IPS DF 6.9 (cell line): ENCODE results near the gene GRAMD4.

Experiments
- DNase-seq: peaks from one replicate; pipeline ENCODE4 v3.0.0-alpha.2; 2013; ENCODE audit warnings: low read depth, low spot score
- H3K27ac ChIP-seq: one replicate; pipeline ENCODE4 v1.5.1; 2013; ENCODE audit warnings: low read length, control low read depth
- H3K27me3 ChIP-seq: 2 replicates; pipeline ENCODE4 v1.6.1; 2013; ENCODE audit warnings: mild to moderate bottlenecking, low read length; ENCODE audit not compliant: control insufficient read depth, insufficient read depth
- H3K36me3 ChIP-seq: 2 replicates; pipeline ENCODE4 v1.6.1; 2013; ENCODE audit warnings: low read length; ENCODE audit not compliant: control insufficient read depth, insufficient read depth
- H3K4me1 ChIP-seq: 2 replicates; pipeline ENCODE4 v1.6.1; 2013; ENCODE audit warnings: low read length; ENCODE audit not compliant: control insufficient read depth, insufficient read depth
- H3K4me3 ChIP-seq: 2 replicates; pipeline ENCODE4 v1.5.1; 2013; ENCODE audit warnings: mild to moderate bottlenecking, low read length
- H3K9me3 ChIP-seq: 2 replicates; pipeline ENCODE4 v1.6.1; 2013; ENCODE audit warnings: low read length, inconsistent platforms; ENCODE audit not compliant: control insufficient read depth, insufficient read depth
- WGBS: extraction: QIAGEN DNeasy Blood & Tissue Kit; methylation state at CpG from one replicate; pipeline ENCODE4 v1.1.7; 2013; ENCODE audit warnings: mixed read lengths, missing lambda C conversion rate; ENCODE audit not compliant: insufficient read length, insufficient coverage; 5-methylcytosine and 5-hydroxymethylcytosine counted together

GRAMD4 gene

GRCh38 chr22:46650078-46650810 is 30.1 kb downstream of the GRAMD4 start:
- Histone ChIP-seq H3K4me1 (no peaks in the 10 kb centered on the region; the same call in 1 of the 2 replicates), H3K9me3 (no peaks in the 10 kb centered on the region), H3K36me3 (no peaks in the 10 kb centered on the region), H3K27ac (no peak overlapping the region), H3K27me3 (no peaks in the 10 kb centered on the region), H3K4me3 (no peak overlapping the region)
- no peak for DNase-seq
- WGBS, result no CpG with 5 or more reads among the region's 25 CpGs

DNA sequence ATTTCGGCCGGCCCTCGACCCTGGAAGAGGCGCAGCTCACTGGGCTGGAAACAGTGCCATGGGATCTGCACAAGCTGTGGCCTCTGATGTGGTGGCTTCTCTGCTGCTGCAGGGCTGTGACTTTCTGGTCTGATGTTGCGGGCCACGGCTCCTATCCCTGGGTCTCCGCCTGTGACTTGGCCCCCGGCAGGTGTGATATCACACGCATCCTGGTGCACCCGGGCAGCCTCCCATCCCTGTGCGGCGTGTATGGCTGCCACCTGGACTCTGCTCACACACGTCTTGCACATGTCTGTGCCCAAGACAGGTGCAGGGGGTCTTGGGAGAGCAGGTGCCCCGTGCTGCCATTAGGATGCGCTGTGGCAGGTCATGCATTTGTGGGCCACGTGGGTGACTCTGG is 31.1 kb downstream of the GRAMD4 start:
- WGBS, result no CpG with 5 or more reads among the region's 16 CpGs

GRCh38 chr22:46652081-46652846 is 32.1 kb downstream of the GRAMD4 start:
- no peak overlapping the region for H3K4me3 ChIP-seq
- no peak overlapping the region for H3K27ac ChIP-seq
- WGBS, result no CpG with 5 or more reads among the region's 22 CpGs
- H3K36me3 ChIP-seq, result no peaks in the 10 kb centered on the region
- no peaks in the 10 kb centered on the region for H3K27me3 ChIP-seq
- DNase-seq, result no peak
- no peaks in the 10 kb centered on the region; the same call in 1 of the 2 replicates for H3K4me1 ChIP-seq
- no peaks in the 10 kb centered on the region for H3K9me3 ChIP-seq

More for the DNA sequence above, 31.1 kb downstream of the GRAMD4 start:
- DNase-seq, result no peak
- H3K4me3 ChIP-seq, result no peak overlapping the region
- H3K27me3 ChIP-seq, result no peaks in the 10 kb centered on the region
- no peaks in the 10 kb centered on the region for H3K36me3 ChIP-seq
- H3K27ac ChIP-seq, result no peak overlapping the region
- no peaks in the 10 kb centered on the region for H3K9me3 ChIP-seq
- no peaks in the 10 kb centered on the region; the same call in 1 of the 2 replicates for H3K4me1 ChIP-seq

DNA sequence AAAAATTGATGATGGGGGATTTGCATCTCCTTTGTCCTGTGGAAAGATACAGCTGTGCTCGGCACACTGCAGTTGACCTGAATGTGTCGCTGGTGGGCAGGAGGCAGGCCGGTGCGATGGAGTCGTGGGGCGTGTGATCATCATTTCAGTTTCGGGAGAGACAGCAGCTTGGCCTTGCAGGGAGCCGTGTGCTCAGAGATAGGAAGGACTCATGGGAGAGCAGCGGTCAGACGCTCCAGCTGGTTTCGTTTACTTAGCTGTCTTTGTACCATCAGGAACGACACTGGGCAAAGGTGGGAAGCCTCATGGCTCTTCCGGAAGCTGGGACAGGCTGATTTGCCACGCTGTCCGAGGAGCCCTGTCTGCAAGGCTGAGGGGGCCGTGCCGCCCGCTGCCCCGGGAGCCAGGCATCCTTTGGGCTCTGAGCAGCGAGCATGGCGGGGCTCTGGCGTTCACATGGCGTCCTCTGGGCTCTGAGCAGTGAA is 32.7 kb downstream of the GRAMD4 start:
- no peak overlapping the region for H3K27ac ChIP-seq
- H3K9me3 ChIP-seq, result no peaks in the 10 kb centered on the region
- no peak for DNase-seq
- no peaks in the 10 kb centered on the region; the same call in 1 of the 2 replicates for H3K4me1 ChIP-seq
- H3K27me3 ChIP-seq, result no peaks in the 10 kb centered on the region
- no CpG with 5 or more reads among the region's 23 CpGs for WGBS
- H3K36me3 ChIP-seq, result no peaks in the 10 kb centered on the region
- no peak overlapping the region for H3K4me3 ChIP-seq

DNA sequence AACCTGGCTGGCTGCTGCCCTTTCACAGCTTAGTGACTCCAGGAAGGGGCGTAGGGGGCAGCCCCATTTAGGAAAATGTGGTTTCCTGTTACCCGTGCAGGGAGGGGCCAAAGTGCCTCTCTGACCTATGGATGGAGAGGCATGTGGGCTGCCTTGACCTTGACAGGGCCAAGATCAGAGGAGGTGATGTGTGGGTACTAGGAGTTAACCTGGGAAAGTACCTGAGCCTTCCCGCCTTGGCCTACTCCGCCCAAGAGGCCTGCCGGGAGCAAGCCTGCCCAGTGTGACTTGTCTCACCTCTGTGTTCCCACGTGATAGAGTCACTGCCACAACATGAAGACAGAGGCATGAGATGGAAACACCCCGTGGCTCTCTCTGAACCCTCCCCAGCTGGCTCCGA is 33.4 kb downstream of the GRAMD4 start:
- Histone ChIP-seq H3K9me3 (no peaks in the 10 kb centered on the region), H3K4me3 (no peak overlapping the region), H3K4me1 (no peaks in the 10 kb centered on the region; the same call in 1 of the 2 replicates), H3K27ac (no peak overlapping the region), H3K36me3 (no peaks in the 10 kb centered on the region), H3K27me3 (no peaks in the 10 kb centered on the region)
- no peak for DNase-seq
- WGBS, result no CpG with 5 or more reads among the region's 8 CpGs

- H3K27me3 ChIP-seq, result no peaks in the 10 kb centered on the region
- H3K9me3 ChIP-seq, result no peaks in the 10 kb centered on the region
- WGBS, result no CpG with 5 or more reads among the region's 17 CpGs
- DNase-seq, result no peak
- no peaks in the 10 kb centered on the region; the same call in 1 of the 2 replicates for H3K4me1 ChIP-seq
- H3K4me3 ChIP-seq, result no peak overlapping the region
- no peaks in the 10 kb centered on the region for H3K36me3 ChIP-seq
- H3K27ac ChIP-seq, result no peak overlapping the region
These were observed 34.2 kb downstream of the GRAMD4 start for GRCh38 chr22:46654426-46654825.

DNA sequence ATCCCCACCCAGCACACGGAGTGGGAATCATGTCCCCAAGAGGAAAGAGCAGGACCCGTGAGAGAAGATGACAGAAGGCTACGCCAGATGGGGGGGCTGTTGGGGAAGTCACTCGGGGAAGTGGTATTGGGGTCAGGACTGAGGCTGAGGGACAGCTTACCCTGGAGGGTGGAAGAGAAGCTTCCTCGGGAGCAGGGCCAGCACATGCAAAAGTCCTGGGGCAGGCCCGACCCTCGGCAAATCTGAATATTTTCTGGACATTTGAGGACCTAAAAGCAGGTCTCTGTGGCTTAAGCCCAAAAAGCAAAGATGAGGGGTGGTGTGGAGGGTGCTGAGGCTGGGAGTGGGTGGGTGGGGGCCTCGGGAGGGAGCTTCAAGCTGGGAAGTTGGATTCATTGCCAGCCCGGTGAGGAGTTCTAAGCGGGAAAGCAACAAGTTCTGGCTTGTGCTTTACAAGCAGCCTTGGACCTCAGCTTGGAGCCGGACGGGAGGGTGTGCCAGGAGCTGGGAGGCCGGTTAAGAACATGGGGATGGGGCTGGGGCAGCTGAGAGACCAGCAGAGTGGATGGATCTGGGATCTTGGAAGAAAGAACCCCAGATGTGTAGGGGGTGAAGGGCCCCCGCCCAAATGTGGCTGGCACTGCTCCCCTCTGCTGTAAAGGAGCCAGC is 34.9 kb downstream of the GRAMD4 start:
- no CpG with 5 or more reads among the region's 14 CpGs for WGBS
- Histone ChIP-seq H3K36me3 (no peaks in the 10 kb centered on the region), H3K4me1 (no peaks in the 10 kb centered on the region; the same call in 1 of the 2 replicates), H3K27me3 (no peaks in the 10 kb centered on the region), H3K27ac (no peak overlapping the region), H3K9me3 (no peaks in the 10 kb centered on the region), H3K4me3 (no peak overlapping the region)
- no peak for DNase-seq

DNA sequence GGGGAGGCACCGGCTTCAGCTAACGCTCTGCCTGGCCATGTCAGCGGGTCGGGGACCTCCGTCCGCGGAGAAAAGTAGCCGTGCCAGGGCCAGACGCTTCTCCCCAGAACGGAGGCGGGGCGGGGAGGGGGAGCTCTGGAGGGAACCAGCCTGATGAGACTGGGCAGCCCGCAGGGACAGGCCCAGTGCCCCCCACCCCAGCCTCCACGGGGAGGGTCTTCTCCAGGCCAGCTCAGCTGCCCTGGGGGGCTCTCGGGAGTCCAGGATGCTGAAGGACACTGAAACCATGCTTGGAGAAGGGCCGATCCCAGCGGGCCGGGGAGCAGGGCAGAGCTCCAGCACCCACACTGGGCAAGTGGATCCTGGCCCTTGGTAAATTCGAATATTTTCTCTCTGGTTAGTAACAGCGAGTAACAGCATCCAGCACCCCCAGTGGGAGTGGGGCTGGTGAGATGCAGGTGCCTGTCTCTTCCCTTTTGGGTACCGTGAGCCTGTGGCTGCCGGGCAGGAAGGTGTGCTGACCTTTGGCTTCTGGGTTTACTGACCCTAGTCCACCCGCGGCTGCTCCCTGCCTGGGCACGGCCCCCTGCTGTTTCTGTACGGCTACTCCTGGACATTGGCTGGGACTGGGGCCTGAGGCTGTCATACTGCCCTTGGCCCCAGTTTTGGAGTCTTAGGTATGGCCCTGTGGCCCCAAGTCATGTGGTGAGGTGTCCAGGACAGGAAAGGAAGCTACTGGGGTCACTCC is 35.8 kb downstream of the GRAMD4 start:
- WGBS, result no CpG with 5 or more reads among the region's 26 CpGs
- no peaks in the 10 kb centered on the region for H3K9me3 ChIP-seq
- H3K36me3 ChIP-seq, result no peaks in the 10 kb centered on the region
- no peak for DNase-seq
- H3K4me1 ChIP-seq, result no peaks in the 10 kb centered on the region; the same call in 1 of the 2 replicates
- H3K27me3 ChIP-seq, result no peaks in the 10 kb centered on the region
- no peak overlapping the region for H3K4me3 ChIP-seq
- H3K27ac ChIP-seq, result no peak overlapping the region

DNA sequence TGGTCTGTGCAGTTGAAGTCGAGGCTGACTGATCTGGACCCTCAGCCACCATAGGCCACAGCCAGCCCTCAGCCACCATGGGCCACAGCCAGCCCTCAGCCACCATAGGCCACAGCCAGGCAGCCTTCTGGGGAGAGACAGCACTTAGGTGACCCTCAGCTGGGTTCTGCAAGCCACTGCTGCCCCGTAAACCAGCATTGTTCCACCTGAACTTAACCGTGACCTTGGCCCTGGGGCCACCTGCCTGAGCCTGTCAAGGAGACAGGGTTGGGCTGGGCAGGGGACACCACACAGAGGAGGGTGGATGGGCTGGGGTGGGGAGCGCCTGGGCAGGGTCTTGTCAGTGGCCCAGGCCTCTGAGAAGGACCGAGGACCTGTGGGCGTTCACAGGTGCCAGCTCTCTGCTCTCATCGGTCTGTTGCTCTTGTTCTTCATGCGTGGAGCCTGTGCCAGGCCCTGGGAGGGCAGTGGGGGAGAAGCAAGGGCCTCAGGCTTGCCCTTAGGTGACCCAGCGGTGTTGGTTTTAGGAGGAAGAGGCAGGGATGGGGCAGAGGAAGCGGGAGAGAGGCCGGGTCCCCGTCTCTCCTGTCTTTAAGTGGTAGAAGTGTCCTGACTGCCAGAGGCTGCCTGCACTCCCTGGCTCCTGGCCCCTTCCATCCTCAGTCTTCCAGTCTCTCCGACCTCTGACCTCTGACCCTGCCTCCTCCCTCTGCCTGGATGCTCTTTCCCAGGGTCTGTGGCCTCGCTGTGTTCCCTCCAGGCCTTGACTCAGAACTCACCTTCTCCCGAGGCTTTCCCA is 36.9 kb downstream of the GRAMD4 start:
- Histone ChIP-seq H3K27me3 (no peaks in the 10 kb centered on the region), H3K9me3 (no peaks in the 10 kb centered on the region), H3K4me1 (no peaks in the 10 kb centered on the region; the same call in 1 of the 2 replicates), H3K36me3 (no peaks in the 10 kb centered on the region), H3K4me3 (no peak overlapping the region), H3K27ac (no peak overlapping the region)
- no CpG with 5 or more reads among the region's 15 CpGs for WGBS
- DNase-seq, result no peak
